NT2/D1 (cell line): ENCODE measurements around the gene ARHGAP24.
"Not testable (repeated sequence)": the region's sequence is repeated elsewhere in the genome, so short reads cannot be mapped to it uniquely, and the experiment has no call there.

Source experiments
- DNase-seq: peaks from one replicate; pipeline ENCODE4 v3.0.0-alpha.2; 2011; ENCODE audit warnings: low read depth, low spot score
- H3K27me3 ChIP-seq: 2 replicates; pipeline ENCODE4 v1.6.0; 2011; ENCODE audit warnings: mild to moderate bottlenecking; ENCODE audit not compliant: insufficient read length, insufficient read depth
- H3K36me3 ChIP-seq: 2 replicates; pipeline ENCODE4 v1.6.1; 2011; ENCODE audit warnings: mild to moderate bottlenecking, low read length, mixed read lengths; ENCODE audit not compliant: insufficient read depth, insufficient read length
- H3K4me1 ChIP-seq: 2 replicates; pipeline ENCODE4 v1.5.1; 2011; ENCODE audit not compliant: insufficient read depth, insufficient read length
- H3K4me3 ChIP-seq: 2 replicates; pipeline ENCODE4 v1.5.1; 2011; ENCODE audit warnings: low read depth; ENCODE audit not compliant: insufficient read length
- H3K9ac ChIP-seq: 2 replicates; pipeline ENCODE4 v1.6.0; 2011; ENCODE audit warnings: low read depth; ENCODE audit not compliant: insufficient read length
- H3K9me3 ChIP-seq: 2 replicates; pipeline ENCODE4 v1.5.1; 2011; ENCODE audit warnings: mild to moderate bottlenecking, low read length; ENCODE audit not compliant: insufficient read depth
- SUZ12 ChIP-seq: IDR thresholded peaks from 2 replicates; pipeline ENCODE4 v1.6.1; 2011; ENCODE audit not compliant: insufficient read length, insufficient read depth; ENCODE audit errors: extremely low read depth
- YY1 ChIP-seq: IDR thresholded peaks from 2 replicates; pipeline ENCODE4 v1.6.1; 2011; ENCODE audit not compliant: insufficient read length, insufficient read depth
- ZNF274 ChIP-seq: IDR thresholded peaks from 2 replicates; pipeline ENCODE4 v1.6.1; 2011; ENCODE audit warnings: mild to moderate bottlenecking, low read depth, low read length

Gene ARHGAP24

DNA sequence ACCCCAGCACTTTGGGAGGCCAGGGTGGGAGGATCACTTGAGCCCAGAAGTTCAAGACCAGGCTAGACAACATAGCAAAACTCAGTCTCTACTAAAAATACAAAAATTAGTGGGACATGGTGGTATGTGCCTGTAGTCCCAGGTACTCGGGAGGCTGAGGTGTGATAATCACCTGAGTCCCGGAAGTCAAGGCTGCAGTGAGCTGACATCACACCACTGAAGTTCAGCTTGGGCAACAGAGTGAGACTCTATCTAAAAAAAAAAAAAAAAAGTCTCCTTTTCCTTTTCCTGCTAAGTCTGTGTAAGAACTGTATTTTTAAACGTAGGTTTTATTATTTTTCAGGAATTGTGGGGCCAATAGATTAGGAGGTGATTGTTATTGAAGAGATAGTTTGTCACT lies 356.7 kb downstream of the ARHGAP24 start:
- Histone ChIP-seq H3K4me1 (no peaks in the 10 kb centered on the region), H3K27me3 (no peaks in the 10 kb centered on the region), H3K9ac (no peak overlapping the region), H3K4me3 (no peak overlapping the region), H3K36me3 (no peaks in the 10 kb centered on the region), H3K9me3 (no peaks in the 10 kb centered on the region)
- TF ChIP-seq YY1 (no peak), SUZ12 (no peak), ZNF274 (no peak)
- DNase-seq: no peak

DNA sequence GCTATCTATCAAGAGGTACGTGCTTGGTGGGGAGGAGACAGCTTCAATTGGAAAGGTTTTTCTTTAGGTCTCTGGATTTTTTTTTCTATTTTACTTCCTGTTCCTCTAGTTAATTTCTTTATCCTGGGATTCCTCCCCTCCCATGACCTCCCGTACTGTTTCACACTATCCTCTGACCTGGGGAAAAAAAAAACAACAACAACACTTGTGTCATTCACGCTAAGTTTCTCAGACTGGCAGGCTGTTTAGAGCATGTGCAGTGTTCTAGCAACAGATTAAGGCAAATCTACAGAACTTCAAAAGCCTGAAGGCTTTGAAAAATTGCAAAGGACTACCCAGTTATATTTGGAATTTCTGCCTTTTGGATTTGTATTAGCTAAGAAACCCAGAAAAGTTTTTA lies 358.4 kb downstream of the ARHGAP24 start:
- no peak for DNase-seq
- H3K9ac ChIP-seq: no peak overlapping the region
- H3K27me3 ChIP-seq: no peaks in the 10 kb centered on the region
- no peaks in the 10 kb centered on the region for H3K36me3 ChIP-seq
- no peaks in the 10 kb centered on the region for H3K4me1 ChIP-seq
- H3K4me3 ChIP-seq: no peak overlapping the region
- no peaks in the 10 kb centered on the region for H3K9me3 ChIP-seq
- TF ChIP-seq SUZ12: no peak
- no peak for TF ChIP-seq ZNF274
- TF ChIP-seq YY1: no peak

DNA sequence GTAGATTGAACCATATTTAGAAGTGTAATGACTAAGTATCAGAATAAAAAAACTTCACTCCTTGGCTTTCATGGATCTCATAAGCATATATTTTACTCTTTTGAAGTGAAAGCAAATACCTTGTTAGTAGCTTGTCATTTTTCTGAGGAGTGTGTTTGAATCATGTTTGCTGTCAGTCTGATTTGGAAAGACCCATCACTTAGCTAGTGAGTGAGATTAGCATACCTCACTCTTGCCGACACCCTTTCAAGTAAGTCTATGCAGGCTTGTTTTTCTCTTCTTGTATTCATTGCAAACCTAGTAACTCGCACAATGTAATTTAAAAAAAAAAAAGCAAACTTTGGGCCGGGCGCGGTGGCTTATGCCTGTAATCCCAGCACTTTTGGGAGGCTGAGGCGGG lies 360.0 kb downstream of the ARHGAP24 start:
- Histone ChIP-seq H3K27me3 (no peaks in the 10 kb centered on the region), H3K4me3 (no peak overlapping the region), H3K36me3 (no peaks in the 10 kb centered on the region), H3K9me3 (no peaks in the 10 kb centered on the region), H3K9ac (no peak overlapping the region), H3K4me1 (no peaks in the 10 kb centered on the region)
- no peak for DNase-seq
- TF ChIP-seq YY1 (no peak), ZNF274 (no peak)

DNA sequence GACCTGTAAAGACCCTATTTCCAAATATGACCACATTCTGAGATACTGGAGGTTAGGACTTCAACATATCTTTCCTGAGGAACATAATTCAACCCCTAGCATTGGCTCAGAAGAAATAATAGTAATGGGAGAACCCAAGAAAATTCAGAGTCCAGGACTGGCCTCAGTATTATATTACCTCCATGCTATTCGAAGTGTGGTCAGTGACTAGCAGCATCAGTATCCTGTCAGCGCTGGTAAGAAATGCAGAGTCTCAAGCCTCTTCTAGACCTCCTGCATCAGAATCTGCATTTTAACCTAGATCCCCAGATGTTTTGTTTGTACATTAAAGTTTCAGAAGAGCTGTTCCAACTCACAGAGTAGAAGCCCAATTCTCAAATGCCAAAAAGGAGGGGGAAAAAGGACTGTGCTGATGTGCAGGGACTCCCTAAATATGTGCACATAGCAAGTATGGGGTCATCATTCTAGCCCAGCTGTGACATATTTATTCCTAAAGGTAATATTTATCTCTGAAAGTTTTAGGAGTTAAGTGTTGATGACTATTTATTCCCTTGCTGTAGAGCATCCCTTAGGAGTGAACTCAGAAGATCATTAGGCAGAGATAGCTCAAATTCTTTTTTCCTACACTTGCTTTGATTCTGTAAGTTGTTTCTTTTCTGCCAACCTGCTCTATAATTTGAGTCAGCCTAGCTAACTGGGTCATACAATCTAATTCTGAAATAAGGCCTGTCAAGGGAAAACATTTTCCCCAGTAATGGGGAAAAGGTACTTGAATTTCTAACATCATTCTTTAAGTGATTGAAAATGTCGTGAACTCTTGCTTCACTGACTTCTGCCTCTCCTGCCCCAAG lies 361.9 kb downstream of the ARHGAP24 start:
- no peak overlapping the region for H3K9ac ChIP-seq
- TF ChIP-seq YY1 (no peak), ZNF274 (no peak), SUZ12 (no peak)
- H3K27me3 ChIP-seq: no peaks in the 10 kb centered on the region
- DNase-seq: no peak
- H3K36me3 ChIP-seq: no peaks in the 10 kb centered on the region
- H3K9me3 ChIP-seq: no peaks in the 10 kb centered on the region
- H3K4me3 ChIP-seq: no peak overlapping the region
- H3K4me1 ChIP-seq: no peaks in the 10 kb centered on the region

DNA sequence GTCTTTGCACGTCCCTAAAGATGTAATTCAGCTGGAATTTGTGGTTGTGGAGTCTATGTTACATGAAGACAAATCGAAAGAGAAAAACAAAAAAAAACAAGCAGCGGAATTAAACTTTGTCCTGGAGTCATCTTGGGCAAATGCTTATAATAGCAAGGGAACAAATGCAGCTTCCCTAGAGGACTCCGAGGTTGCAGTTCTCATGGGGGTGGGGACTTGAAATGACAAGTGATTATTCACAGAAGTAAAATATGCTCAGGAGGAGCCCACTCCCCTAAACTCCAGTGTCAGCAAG lies 362.4 kb downstream of the ARHGAP24 start:
- H3K27me3 ChIP-seq: no peaks in the 10 kb centered on the region
- H3K4me1 ChIP-seq: no peaks in the 10 kb centered on the region
- H3K9me3 ChIP-seq: no peaks in the 10 kb centered on the region
- TF ChIP-seq SUZ12 (no peak), YY1 (no peak), ZNF274 (no peak)
- no peak overlapping the region for H3K4me3 ChIP-seq
- no peak for DNase-seq
- H3K36me3 ChIP-seq: no peaks in the 10 kb centered on the region
- H3K9ac ChIP-seq: no peak overlapping the region

DNA sequence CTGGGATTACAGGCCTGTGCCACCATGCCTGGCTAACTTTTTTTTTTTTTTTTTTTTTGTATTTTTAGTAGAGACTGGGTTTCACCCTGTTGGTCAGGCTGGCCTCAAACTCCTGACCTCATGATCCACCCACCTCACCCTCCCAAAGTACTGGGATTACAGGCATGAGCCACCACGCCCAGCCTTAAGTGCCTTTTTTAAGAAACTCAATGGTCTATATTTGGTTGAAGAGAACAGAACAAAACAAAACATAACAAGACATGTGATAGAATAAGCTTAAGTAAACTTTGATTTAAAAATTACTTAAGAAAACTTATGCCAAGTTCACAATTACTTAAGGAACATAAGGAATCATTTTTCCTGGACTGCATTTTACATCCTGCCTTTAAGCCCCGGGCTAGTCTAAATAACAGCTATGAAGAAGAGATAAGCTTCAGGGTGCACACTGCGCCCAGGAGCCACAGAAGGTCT lies 365.1 kb downstream of the ARHGAP24 start:
- not testable (repeated sequence) for H3K27me3 ChIP-seq, H3K4me1 ChIP-seq, H3K4me3 ChIP-seq, DNase-seq, H3K9me3 ChIP-seq, H3K36me3 ChIP-seq, H3K9ac ChIP-seq

DNA sequence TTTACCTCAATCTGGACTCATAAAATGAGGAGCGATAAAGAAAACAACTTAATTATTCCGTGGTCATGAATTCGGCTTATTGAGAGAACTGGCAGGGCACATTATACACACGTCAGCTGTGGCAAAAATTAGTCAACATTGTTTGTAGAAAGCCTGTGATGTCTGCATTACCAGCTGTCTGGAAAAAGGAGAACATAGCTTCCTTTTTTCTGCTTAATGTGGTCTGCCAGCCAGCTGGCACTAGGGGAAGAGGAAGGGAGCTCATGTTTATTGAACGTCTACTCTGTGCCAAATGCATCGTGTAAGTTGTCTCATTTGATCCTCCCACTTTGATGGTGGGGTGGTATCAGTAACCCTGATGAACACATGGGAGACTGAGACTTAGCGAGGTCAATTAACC lies 367.6 kb downstream of the ARHGAP24 start:
- Histone ChIP-seq H3K4me3 (no peak overlapping the region), H3K4me1 (no peaks in the 10 kb centered on the region), H3K27me3 (no peaks in the 10 kb centered on the region), H3K36me3 (no peaks in the 10 kb centered on the region), H3K9ac (no peak overlapping the region), H3K9me3 (no peaks in the 10 kb centered on the region)
- DNase-seq: no peak
- TF ChIP-seq YY1: no peak
- TF ChIP-seq ZNF274: no peak
- no peak for TF ChIP-seq SUZ12

DNA sequence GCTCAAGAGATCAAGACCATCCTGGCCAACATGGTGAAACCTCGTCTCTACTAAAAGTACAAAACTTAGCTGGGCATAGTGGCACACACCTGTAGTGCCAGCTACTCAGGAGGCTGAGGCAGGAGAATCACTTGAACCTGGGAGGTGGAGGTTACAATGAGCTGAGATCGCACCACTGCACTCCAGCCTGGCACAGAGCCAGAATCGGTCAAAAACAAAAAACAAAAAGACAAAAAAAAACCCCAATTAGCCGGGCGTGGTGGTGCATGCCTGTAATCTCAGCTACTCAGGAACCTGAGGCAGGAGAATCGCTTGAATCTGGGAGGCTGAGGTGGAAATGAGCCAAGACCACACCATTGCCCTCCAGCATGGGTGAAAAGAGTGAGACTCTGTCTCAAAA lies 378.8 kb downstream of the ARHGAP24 start:
- not testable (repeated sequence) for H3K9me3 ChIP-seq, H3K36me3 ChIP-seq, H3K9ac ChIP-seq, H3K4me3 ChIP-seq, H3K27me3 ChIP-seq, H3K4me1 ChIP-seq, DNase-seq
